NCI-H1417 (cell line): ENCODE data around the gene BMPER.
A peak's percentile ranks its signal among the peaks of the same experiment; 100 is the strongest.

Experiments used
- DNase-seq, 3 experiments: peaks; one replicate each; lab custom pipeline; 2025; lab: John Stamatoyannopoulos, UW

BMPER gene

GRCh38 chr7:34137176-34137575 lies 231.8 kb downstream of the BMPER start:
- DNase-seq: no peak

GRCh38 chr7:34138483-34138882 lies 233.1 kb downstream of the BMPER start:
- peak in 2 of 3 experiments; percentile 1 to 22 for DNase-seq

- DNase-seq: no peak
These were observed 233.7 kb downstream of the BMPER start for GRCh38 chr7:34139086-34139485.

GRCh38 chr7:34140066-34140465 lies 234.7 kb downstream of the BMPER start:
- DNase-seq: no peak

- DNase-seq: peak in 1 of 3 experiments; percentile 45
These were observed 238.1 kb downstream of the BMPER start for GRCh38 chr7:34143402-34143801.

- DNase-seq: no peak
These were observed 240.3 kb downstream of the BMPER start for GRCh38 chr7:34145603-34146002.

GRCh38 chr7:34153656-34154270 lies 248.4 kb downstream of the BMPER start:
- no peak for DNase-seq

GRCh38 chr7:34155220-34155908 lies 250.0 kb downstream of the BMPER start:
- no peak for DNase-seq

GRCh38 chr7:34156336-34156735 lies 251.0 kb downstream of the BMPER start:
- DNase-seq: peak in 1 of 3 experiments; percentile 13

GRCh38 chr7:34157137-34157536 lies 251.8 kb downstream of the BMPER start:
- DNase-seq: no peak

- DNase-seq: no peak
These were observed 253.2 kb downstream of the BMPER start for GRCh38 chr7:34158368-34159153.

GRCh38 chr7:34160261-34160752 lies 255.0 kb downstream of the BMPER start:
- DNase-seq: no peak

- DNase-seq: no peak
These were observed 256.8 kb downstream of the BMPER start for GRCh38 chr7:34162027-34162565.

- DNase-seq: peak in 2 of 3 experiments; percentile 86 to 98
These were observed 257.3 kb downstream of the BMPER start for GRCh38 chr7:34162677-34163076.

- DNase-seq: peak in 1 of 3 experiments; percentile 34
These were observed 258.6 kb downstream of the BMPER start for GRCh38 chr7:34163956-34164355.

GRCh38 chr7:34165466-34165865 lies 260.1 kb downstream of the BMPER start:
- no peak for DNase-seq

- peak in 2 of 3 experiments; percentile 2 to 41 for DNase-seq
These were observed 260.7 kb downstream of the BMPER start for GRCh38 chr7:34165927-34166550.

GRCh38 chr7:34168013-34168412 lies 262.7 kb downstream of the BMPER start:
- DNase-seq: no peak

GRCh38 chr7:34174688-34175616 lies 269.6 kb downstream of the BMPER start:
- DNase-seq: peak in 2 of 3 experiments; percentile 56 to 71

- no peak for DNase-seq
These were observed 270.5 kb downstream of the BMPER start for GRCh38 chr7:34175837-34176236.

GRCh38 chr7:34177476-34177875 lies 272.1 kb downstream of the BMPER start:
- DNase-seq: no peak
